ENCODE measurements around the gene CAMKMT. TPM values are rescaled to one million over a fixed set of nuclear protein-coding genes. Genes with fewer than 3 reads are reported as not detected.

The CAMKMT gene
- total RNA-seq, 1 experiment from 2014 or later = 2.7 TPM

DNA sequence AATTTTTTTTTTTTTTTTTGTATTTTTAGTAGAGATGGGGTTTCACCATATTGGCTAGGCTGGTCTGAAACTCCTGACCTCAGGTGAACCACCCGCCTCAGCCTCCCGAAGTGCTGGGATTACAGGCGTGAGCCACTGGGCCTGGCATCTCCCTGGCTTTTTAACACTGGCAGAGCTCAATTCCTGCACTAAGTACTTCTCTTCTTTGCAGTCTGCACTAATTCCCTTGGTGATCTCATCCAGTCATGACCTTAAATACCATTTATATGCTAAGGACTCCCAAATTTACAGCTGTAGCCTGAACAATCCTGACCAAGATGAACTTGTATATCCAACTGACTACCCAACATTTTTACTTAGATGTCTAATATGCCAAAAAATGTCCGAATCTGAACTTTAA lies 10.7 kb upstream of the CAMKMT start:
- H3K4me3 ChIP-seq (ENCODE audit: low read length) = no peak overlapping the region
- no peak overlapping the region for H3K9ac ChIP-seq (ENCODE audit: low read length)
- DNase-seq = no peak
- no peak for ATAC-seq
- H2AFZ ChIP-seq (ENCODE audit: low read length) = no peak overlapping the region
- ChIA-PET CTCF (no interaction called here), POLR2A (ENCODE audit: unreplicated experiment) (interaction anchor here (0.8 kb wide), 1 partner anchor 275 kb away, joined by 3 read pairs; no protein-coding TSS in a partner anchor)
- no TSS peak for BruUV-seq (replicated peaks)
- H3K9me2 ChIP-seq (replicated peaks; ENCODE audit: low read length) = no peaks in the 10 kb centered on the region
- no peak for TF ChIP-seq EZH2 (IDR thresholded peaks at IDR 0.05; ENCODE audit: low read length, unreplicated experiment)
- no peak for TF ChIP-seq EZH2phosphoT487 (IDR thresholded peaks at IDR 0.05; ENCODE audit: borderline replicate concordance, low read length)
- TF ChIP-seq, protein P1, sequence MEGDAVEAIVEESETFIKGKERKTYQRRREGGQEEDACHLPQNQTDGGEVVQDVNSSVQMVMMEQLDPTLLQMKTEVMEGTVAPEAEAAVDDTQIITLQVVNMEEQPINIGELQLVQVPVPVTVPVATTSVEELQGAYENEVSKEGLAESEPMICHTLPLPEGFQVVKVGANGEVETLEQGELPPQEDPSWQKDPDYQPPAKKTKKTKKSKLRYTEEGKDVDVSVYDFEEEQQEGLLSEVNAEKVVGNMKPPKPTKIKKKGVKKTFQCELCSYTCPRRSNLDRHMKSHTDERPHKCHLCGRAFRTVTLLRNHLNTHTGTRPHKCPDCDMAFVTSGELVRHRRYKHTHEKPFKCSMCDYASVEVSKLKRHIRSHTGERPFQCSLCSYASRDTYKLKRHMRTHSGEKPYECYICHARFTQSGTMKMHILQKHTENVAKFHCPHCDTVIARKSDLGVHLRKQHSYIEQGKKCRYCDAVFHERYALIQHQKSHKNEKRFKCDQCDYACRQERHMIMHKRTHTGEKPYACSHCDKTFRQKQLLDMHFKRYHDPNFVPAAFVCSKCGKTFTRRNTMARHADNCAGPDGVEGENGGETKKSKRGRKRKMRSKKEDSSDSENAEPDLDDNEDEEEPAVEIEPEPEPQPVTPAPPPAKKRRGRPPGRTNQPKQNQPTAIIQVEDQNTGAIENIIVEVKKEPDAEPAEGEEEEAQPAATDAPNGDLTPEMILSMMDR (conservative IDR thresholded peaks at IDR 0.05; ENCODE audit: low read depth, low read length) = no peak
- H3K79me2 ChIP-seq (ENCODE audit: low read length) = peaks cover 10% of the 10 kb centered on the region; the same call in 1 of the 2 replicates
- H3K27ac ChIP-seq (ENCODE audit: low read length) = no peak overlapping the region
- H3K9me3 ChIP-seq (ENCODE audit: low read length) = no peaks in the 10 kb centered on the region
- H3K27me3 ChIP-seq (ENCODE audit: low read length) = no peaks in the 10 kb centered on the region
- H3K4me2 ChIP-seq (ENCODE audit: low read length) = no peak overlapping the region
- intact Hi-C loops (cut with micrococcal nuclease) = no loop called here
- no peaks in the 10 kb centered on the region for H3K4me1 ChIP-seq (ENCODE audit: insufficient read depth, low read length)
- H4K20me1 ChIP-seq (ENCODE audit: low read length) = no peaks in the 10 kb centered on the region
- no peaks in the 10 kb centered on the region for H3F3A ChIP-seq (ENCODE audit: low read length, unreplicated experiment)
- no peaks in the 10 kb centered on the region; the same call in 1 of the 2 replicates for H3K36me3 ChIP-seq (ENCODE audit: low read depth, low read length)

DNA sequence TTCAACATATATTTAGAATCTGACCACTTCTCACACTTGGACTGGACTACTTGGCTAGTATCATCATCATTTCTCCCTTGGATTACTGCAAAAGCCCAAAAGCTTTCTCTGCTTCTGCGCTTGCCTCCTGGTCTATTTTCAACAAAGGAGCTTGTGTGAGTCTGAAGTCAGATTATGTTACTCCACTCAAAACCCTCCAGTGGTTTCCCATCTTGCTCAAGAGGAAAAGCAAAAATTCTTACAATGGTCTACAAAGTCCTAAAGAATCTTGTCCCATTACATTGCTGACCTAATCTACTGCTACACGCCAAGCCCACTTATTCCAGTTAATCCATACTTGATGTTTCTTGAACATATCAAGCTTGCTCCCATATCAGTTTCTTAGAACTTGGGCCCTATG lies 10.1 kb upstream of the CAMKMT start:
- ATAC-seq = no peak
- H3K9ac ChIP-seq (ENCODE audit: low read length) = no peak overlapping the region
- ChIA-PET POLR2A (ENCODE audit: unreplicated experiment) (no interaction called here), CTCF (no interaction called here)
- no peaks in the 10 kb centered on the region for H3K36me3 ChIP-seq (ENCODE audit: low read depth, low read length)
- no peak overlapping the region for H3K27ac ChIP-seq (ENCODE audit: low read length)
- H2AFZ ChIP-seq (ENCODE audit: low read length) = no peak overlapping the region
- H3K79me2 ChIP-seq (ENCODE audit: low read length) = peaks cover 11% of the 10 kb centered on the region
- H3K9me3 ChIP-seq (ENCODE audit: low read length) = no peaks in the 10 kb centered on the region
- intact Hi-C loops (cut with micrococcal nuclease) = no loop called here
- H3K4me3 ChIP-seq (ENCODE audit: low read length) = no peak overlapping the region
- TF ChIP-seq, protein P1 (conservative IDR thresholded peaks at IDR 0.05; ENCODE audit: low read depth, low read length) = no peak
- no peaks in the 10 kb centered on the region for H3K9me2 ChIP-seq (replicated peaks; ENCODE audit: low read length)
- no peaks in the 10 kb centered on the region for H4K20me1 ChIP-seq (ENCODE audit: low read length)
- no peaks in the 10 kb centered on the region for H3K4me1 ChIP-seq (ENCODE audit: insufficient read depth, low read length)
- no peak overlapping the region for H3K4me2 ChIP-seq (ENCODE audit: low read length)
- no peaks in the 10 kb centered on the region for H3F3A ChIP-seq (ENCODE audit: low read length, unreplicated experiment)
- BruUV-seq (replicated peaks) = no TSS peak
- no peak for DNase-seq
- H3K27me3 ChIP-seq (ENCODE audit: low read length) = no peaks in the 10 kb centered on the region

DNA sequence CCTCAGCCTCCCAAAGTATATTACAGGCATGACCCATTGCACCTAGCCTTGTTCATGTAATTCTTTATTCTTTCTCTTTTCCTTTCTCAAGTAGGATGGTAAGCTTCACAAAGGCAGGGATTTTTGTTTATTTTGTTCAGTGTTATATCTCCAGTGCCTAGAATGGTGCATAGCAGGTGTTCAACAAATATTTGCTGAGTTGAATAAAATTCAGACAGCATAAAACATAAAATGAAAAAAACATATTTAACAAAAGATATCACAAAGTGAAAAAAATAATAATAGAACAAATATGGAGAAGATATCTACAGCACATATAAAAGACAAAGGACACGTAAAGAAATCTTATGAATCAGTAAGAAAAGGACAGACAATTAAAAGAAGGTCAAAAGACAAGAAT lies 9.2 kb upstream of the CAMKMT start:
- Histone ChIP-seq H3K36me3 (ENCODE audit: low read depth, low read length) (no peaks in the 10 kb centered on the region), H4K20me1 (ENCODE audit: low read length) (peaks cover 4% of the 10 kb centered on the region; the same call in 1 of the 2 replicates), H3K9ac (ENCODE audit: low read length) (no peak overlapping the region), H2AFZ (ENCODE audit: low read length) (no peak overlapping the region), H3K79me2 (ENCODE audit: low read length) (peaks cover 19% of the 10 kb centered on the region), H3K9me3 (ENCODE audit: low read length) (no peaks in the 10 kb centered on the region), H3K4me1 (ENCODE audit: insufficient read depth, low read length) (no peaks in the 10 kb centered on the region), H3F3A (ENCODE audit: low read length, unreplicated experiment) (no peaks in the 10 kb centered on the region), H3K9me2 (replicated peaks; ENCODE audit: low read length) (no peaks in the 10 kb centered on the region), H3K4me3 (ENCODE audit: low read length) (no peak overlapping the region), H3K27ac (ENCODE audit: low read length) (no peak overlapping the region), H3K4me2 (ENCODE audit: low read length) (no peak overlapping the region), H3K27me3 (ENCODE audit: low read length) (no peaks in the 10 kb centered on the region)
- TF ChIP-seq EZH2phosphoT487 (IDR thresholded peaks at IDR 0.05; ENCODE audit: borderline replicate concordance, low read length) = no peak
- TF ChIP-seq, protein P1 (conservative IDR thresholded peaks at IDR 0.05; ENCODE audit: low read depth, low read length) = no peak
- TF ChIP-seq EZH2 (IDR thresholded peaks at IDR 0.05; ENCODE audit: low read length, unreplicated experiment) = no peak
- ATAC-seq (no peak), DNase-seq (no peak)
- intact Hi-C loops (cut with micrococcal nuclease) = no loop called here
- CTCF ChIA-PET = no interaction called here
- BruUV-seq (replicated peaks) = no TSS peak
- POLR2A ChIA-PET (ENCODE audit: unreplicated experiment) = no interaction called here

All from PC-3 (cell line).